NCI-H1436 (cell line): ENCODE data around the gene DBN1.
"Not testable (repeated sequence)": the region's sequence is repeated elsewhere in the genome, so short reads cannot be mapped to it uniquely, and the experiment has no call there.

Experiments
- DNase-seq: peaks from one replicate; lab custom pipeline; 2025; lab: John Stamatoyannopoulos, UW

Gene DBN1

DNA sequence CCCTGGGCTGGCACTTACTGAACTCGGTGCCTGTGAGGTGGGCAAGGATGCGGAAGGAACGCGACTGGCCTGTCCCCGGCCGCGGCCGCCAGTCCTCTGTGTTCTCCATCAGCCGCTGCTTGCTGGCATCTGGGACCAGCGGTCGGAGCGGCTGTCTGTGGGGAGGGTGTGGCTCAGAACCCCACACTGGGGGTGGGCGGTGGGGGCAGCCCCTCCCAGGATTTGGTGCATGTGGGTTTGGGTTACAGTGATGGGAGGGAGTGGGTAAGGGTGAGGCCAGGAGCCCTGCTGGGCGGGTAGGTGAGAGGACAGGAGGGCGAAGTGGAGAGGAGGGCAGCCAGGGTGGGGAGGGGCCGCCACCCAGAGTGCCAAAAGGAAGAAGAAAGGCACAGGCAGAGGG lies 17.6 kb upstream of the DBN1 start:
- no peak for DNase-seq

DNA sequence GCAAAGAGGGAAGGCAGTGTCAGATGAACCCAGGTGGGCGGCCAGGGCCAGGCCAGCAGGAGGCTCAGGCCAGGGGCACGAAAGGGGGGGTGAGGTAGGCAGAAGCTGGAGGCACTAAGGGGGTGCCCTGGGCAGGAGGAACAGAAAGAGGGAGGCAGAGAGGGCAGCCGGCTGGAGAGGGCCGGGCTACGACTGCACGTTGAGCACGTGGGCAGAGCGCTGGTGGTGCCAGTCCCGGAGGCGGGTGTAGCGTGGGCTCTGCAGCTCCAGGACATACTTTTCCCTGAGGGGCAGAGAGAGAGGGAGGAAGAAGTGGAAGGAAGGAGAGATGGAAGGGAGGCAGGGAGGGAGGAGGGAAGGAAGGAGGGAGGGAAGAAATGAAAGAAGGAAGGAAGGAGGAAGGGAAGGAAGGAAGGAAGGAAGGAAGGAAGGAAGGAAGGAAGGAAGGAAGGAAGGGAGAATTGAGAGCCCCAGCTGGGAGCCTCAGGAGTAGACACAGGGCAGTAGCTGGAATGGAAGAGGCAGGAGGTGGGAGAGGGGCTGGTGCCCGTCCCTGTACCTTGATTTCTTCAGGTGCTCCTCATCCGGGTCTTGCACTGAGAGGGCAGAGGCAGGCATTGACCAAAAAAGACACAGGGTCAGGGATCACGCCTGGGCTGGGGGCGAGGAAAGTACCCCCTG lies 17.0 kb upstream of the DBN1 start:
- DNase-seq = no peak

- no peak for DNase-seq
These were observed 15.8 kb upstream of the DBN1 start for GRCh38 chr5:177489119-177489716.

DNA sequence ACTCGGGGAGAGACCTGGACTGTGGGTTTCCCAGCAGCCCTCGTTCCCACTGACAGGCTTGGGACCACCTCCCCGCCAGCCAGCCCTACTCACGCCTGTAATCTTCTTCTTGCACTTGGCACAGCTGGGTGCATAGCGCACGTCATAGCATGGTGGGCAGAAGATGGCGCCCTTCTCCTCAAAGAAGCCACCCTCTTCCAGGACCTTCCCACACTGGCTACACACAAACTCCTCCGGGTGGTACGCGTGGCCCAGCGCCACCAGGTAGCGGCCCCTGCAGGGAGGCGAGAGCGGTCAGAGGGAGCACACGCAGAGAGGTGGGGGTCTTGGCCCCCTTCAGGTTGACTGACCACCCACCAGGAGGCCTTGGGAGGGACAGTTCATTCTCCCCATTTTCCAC lies 14.5 kb upstream of the DBN1 start:
- DNase-seq = no peak

- DNase-seq = no peak
These were observed 13.7 kb upstream of the DBN1 start for GRCh38 chr5:177487144-177487543.

DNA sequence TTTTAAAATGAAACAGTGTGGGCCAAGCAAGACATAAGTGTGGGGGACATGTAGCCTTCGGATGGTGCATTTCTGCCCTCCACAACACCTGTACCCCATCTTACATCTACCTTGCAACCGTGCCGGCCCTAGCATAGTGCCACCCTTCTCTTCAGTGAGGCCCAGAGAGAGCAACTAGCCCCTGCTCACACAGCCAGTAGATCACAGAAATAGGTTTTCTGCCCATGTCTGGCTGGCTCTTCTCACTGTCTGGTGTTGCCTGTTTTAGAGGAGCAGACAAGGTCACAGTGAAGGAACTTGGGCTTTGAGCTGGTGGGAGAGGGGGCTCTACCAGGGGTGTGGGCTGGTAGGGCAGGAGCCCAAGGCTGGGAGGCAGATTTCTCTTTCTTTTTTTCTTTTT lies 12.8 kb upstream of the DBN1 start:
- no peak for DNase-seq

DNA sequence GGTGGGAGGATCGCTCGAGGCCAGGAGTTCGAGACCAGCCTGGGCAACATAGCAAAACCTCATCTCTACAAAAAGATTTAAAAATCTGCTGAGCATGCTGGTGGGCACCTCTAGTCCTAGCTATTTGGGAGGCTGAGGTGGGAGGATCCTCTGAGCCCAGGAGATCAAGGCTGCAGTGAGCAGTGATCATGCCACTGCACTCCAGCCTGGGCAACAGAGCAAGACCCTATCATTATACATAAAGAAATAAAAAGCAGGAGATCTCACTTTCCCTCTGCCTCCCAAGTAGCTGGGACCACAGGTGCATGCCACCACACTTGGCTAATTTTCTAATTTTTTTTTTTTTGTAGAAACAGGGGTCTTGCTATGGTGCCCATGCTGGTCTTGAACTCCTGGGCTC lies 12.3 kb upstream of the DBN1 start:
- not testable (repeated sequence) for DNase-seq

DNA sequence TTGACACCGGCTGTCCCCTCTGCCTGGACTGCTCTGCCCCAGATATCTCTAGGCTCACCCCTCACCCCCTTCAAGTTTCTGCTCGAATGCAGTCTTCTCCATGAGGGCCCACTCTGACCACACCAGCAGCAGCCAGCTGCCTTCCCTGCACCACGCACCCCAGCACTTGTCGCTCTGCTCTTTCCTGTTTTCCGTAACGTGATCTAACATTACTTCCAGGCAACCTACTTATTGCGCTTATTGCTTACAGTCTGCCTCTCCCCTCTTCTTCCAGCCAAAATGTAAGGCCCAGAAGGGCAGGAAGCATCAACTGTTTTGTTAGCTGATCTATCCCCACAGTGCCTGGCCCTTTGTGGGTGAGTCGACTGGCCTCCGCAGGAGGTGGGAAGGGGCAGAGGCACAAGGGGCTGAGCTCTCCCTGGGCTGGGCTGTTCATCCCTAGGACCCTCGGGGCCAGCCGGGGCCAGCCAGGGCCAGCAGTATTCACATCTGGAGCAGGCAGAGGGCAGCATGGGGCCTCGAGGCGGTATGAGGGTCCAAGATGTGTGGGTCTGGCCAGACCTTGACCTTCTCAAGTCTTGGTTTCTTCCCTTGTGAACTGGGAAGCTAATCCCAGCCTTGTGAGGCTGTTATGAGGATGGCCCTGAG lies 11.6 kb upstream of the DBN1 start:
- DNase-seq = no peak

- no peak for DNase-seq
These were observed 10.8 kb upstream of the DBN1 start for GRCh38 chr5:177483994-177484901.

- no peak for DNase-seq
These were observed 9.6 kb upstream of the DBN1 start for GRCh38 chr5:177483042-177483441.

DNA sequence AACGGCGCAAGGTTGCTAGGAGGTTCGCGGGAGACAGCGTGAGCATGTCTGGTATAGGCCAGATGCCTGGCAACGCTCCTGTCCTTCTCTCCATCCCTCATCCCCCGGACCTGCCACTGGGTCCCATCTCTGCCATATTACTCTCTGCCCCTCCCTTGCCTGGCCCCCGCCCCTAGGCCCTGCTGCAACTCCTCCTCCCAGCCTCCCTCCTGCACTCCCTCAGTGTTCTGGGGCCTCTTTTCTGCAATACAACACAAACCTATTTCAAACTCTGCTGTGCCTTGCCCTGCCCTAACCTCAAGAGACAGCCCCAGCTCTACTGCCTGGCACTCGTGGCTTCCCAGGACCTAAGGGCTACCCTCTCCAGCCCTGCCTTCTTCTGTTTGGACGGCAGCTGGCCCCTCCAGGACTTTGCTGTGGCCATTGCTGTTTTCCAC lies 8.9 kb upstream of the DBN1 start:
- DNase-seq = no peak

DNA sequence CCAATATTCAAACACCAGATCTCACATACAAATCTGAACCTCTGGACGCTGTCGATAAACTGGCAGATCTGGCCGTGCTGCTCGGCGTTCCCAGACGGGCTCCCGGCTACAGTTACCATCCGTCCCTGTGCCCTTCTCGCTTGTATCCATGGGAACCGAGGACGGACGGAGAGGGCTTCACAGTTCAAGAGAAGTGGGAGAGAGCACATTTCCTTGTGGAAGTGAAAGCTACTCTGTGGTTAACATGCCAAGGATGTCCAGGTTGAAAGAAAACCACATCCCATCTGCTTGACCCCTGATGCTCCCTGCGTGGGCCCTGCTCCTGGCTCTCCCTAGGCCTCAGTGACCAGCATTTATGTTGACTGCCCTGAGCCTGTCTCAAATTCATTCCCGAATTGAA lies 6.3 kb upstream of the DBN1 start:
- no peak for DNase-seq

DNA sequence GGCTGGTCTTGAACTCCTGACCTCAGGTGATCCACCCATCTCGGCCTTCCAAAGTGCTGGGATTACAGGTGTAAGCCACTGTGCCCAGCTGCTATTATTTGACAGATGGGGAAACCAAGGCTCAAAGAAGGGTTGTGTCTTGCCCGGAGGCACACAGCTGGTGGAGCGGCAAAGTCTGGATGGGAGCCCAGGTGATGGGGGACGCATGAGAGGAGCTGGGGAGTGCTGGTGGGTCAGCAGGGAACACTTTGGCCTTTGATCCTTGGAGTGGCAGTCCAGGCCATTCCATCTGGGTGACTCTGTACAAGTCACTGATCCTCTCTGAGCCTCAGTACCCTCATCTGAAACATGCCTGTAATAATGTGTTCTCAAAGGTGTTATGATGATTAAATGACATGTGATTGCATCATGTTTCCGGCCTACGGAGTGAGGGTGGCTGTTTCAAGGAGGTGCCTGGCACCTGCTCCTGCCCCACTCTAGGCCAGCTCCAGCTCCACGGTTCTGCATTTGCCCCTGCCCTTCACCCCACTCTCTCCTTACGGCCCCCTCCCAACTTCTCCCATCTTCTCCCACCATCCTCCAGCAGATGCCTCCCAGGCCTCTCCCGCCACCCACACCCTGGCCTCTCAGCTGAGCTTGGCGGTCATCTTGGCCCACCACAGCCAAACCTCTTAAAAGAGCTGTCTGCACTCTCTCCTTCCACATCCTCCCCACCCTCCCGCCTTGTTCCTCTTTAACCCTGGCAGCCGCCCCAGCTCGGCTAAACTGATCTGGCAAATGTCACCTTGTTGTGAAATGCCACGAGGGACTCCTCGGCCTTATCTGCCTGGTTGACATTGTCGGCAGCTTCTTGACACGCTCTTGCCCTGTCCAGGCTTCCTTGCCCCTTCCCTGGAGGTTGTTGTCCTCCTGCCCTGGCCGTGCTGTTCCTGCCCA lies 5.5 kb upstream of the DBN1 start:
- DNase-seq = no peak

- no peak for DNase-seq
These were observed 4.5 kb upstream of the DBN1 start for GRCh38 chr5:177477701-177478477.

GRCh38 chr5:177476531-177477233 lies 3.2 kb upstream of the DBN1 start:
- no peak for DNase-seq

- no peak for DNase-seq
These were observed 2.4 kb upstream of the DBN1 start for GRCh38 chr5:177475563-177476427.

- no peak for DNase-seq
These were observed 1.6 kb upstream of the DBN1 start for GRCh38 chr5:177474846-177475562.

- DNase-seq = no peak
These were observed 605 bp upstream of the DBN1 start for GRCh38 chr5:177474002-177474476.
